HL-60 (cell line): Measurements from ENCODE around the gene SNORC.

ENCODE experiments used
- POLR2AphosphoS5 ChIP-seq: IDR thresholded peaks from 2 replicates; pipeline ENCODE4 v1.6.1; 2012; ENCODE audit warnings: low read depth
- TF ChIP-seq, protein P1 (sequence below): IDR thresholded peaks from one replicate; pipeline ENCODE4 v1.5.1; 2011; ENCODE audit warnings: low read length, control low read depth, inconsistent platforms; ENCODE audit not compliant: insufficient read depth
- TF ChIP-seq, protein P2 (sequence below): IDR thresholded peaks from 2 replicates; pipeline ENCODE4 v1.6.1; 2012; ENCODE audit warnings: low read depth; ENCODE audit not compliant: insufficient replicate concordance

DNA sequence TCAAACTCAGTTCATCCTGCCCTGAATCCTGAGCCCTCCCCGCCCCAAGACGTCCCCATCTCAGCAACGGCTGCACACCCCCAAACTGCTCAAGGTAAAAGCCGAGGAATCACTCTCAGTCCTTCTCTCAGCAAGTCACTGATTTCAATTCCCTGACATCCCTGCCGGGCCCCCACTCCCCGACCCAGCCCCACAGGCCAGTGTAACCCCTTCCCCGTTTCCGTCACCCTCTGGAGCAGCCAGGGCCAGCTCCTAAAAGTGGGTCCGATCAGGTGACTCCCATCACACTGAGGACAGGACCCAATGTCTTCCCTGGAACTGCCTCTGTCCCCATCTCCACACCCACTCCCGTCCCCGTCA, 20.5 kb downstream of the SNORC start:
- TF ChIP-seq, protein P1, sequence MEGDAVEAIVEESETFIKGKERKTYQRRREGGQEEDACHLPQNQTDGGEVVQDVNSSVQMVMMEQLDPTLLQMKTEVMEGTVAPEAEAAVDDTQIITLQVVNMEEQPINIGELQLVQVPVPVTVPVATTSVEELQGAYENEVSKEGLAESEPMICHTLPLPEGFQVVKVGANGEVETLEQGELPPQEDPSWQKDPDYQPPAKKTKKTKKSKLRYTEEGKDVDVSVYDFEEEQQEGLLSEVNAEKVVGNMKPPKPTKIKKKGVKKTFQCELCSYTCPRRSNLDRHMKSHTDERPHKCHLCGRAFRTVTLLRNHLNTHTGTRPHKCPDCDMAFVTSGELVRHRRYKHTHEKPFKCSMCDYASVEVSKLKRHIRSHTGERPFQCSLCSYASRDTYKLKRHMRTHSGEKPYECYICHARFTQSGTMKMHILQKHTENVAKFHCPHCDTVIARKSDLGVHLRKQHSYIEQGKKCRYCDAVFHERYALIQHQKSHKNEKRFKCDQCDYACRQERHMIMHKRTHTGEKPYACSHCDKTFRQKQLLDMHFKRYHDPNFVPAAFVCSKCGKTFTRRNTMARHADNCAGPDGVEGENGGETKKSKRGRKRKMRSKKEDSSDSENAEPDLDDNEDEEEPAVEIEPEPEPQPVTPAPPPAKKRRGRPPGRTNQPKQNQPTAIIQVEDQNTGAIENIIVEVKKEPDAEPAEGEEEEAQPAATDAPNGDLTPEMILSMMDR = no peak
- TF ChIP-seq POLR2AphosphoS5 = no peak
- TF ChIP-seq, protein P2, sequence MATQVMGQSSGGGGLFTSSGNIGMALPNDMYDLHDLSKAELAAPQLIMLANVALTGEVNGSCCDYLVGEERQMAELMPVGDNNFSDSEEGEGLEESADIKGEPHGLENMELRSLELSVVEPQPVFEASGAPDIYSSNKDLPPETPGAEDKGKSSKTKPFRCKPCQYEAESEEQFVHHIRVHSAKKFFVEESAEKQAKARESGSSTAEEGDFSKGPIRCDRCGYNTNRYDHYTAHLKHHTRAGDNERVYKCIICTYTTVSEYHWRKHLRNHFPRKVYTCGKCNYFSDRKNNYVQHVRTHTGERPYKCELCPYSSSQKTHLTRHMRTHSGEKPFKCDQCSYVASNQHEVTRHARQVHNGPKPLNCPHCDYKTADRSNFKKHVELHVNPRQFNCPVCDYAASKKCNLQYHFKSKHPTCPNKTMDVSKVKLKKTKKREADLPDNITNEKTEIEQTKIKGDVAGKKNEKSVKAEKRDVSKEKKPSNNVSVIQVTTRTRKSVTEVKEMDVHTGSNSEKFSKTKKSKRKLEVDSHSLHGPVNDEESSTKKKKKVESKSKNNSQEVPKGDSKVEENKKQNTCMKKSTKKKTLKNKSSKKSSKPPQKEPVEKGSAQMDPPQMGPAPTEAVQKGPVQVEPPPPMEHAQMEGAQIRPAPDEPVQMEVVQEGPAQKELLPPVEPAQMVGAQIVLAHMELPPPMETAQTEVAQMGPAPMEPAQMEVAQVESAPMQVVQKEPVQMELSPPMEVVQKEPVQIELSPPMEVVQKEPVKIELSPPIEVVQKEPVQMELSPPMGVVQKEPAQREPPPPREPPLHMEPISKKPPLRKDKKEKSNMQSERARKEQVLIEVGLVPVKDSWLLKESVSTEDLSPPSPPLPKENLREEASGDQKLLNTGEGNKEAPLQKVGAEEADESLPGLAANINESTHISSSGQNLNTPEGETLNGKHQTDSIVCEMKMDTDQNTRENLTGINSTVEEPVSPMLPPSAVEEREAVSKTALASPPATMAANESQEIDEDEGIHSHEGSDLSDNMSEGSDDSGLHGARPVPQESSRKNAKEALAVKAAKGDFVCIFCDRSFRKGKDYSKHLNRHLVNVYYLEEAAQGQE = no peak
